ENCODE data around the gene LRRC8A. TPM values are rescaled to one million over a fixed set of nuclear protein-coding genes. Genes with fewer than 3 reads are reported as not detected.
"Not testable (repeated sequence)": the region's sequence is repeated elsewhere in the genome, so short reads cannot be mapped to it uniquely, and the experiment has no call there.

The LRRC8A gene
- total RNA-seq, 2 donors from 2014 or later = 45.3 to 65.9 TPM

DNA sequence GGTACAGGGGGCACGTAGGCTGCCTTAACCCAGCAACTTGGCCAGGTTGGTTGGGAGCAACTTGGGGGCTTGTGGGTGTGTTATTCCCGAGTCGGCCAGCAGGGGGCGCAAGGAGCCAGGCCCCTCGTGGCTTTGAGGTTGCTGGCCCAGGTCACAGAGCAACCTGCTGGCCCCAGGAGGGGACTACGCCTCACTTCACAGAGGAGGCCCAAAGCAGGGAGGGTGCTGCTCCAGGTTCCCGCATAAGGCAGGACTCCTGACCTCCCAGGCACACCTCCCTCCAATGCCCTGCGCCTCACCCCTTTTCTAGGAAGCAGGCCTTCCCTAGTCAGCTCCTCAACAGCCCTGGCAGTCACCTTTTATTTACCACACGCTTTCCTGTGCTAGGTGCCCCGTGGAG, 18.3 kb upstream of the LRRC8A start:
- TF ChIP-seq CTCF (IDR thresholded peaks at IDR 0.05) = peak; percentile 95 to 100
- Histone ChIP-seq H3K4me3 (no peak overlapping the region), H3K27ac (no peak overlapping the region), H3K9me3 (no peaks in the 10 kb centered on the region), H3K4me1 (no peaks in the 10 kb centered on the region), H3K36me3 (no peaks in the 10 kb centered on the region), H3K27me3 (no peaks in the 10 kb centered on the region)
- peak; percentile 78 for DNase-seq (ENCODE audit: low spot score)

DNA sequence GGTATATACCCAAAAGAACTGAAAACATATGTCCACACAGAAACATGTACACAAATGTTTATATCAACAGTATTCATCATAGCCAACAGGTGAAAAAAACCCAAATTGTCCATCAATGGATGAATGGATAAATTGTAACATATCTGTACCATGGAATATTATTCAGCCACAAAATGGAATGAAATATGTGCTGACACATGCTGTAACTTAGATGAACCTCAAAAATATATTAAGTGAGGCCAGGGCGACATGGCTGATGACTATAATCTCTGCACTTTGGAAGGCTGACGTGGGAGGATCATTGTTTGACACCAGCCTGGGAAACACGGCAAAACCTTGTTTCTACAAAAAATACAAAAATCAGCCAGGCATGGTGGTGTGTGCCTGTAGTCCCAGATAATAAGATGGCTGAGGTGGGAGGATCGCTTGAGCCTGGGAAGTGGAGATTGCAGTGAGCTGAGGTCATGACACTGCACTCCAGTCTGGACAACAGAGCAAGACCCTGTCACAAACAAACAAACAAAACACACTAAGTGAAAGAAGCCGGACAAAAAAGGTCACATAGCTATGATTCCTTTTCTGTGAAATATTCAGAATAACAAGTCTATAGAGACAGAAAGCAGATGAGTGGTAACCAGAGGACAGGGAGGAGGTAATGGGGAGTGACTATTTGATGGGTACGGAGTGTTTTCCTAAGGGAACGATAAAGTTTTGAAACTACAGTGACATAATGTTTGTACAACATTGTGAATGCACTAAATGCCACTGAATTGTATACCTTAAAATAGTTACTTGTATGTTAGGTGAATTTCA, 11.6 kb upstream of the LRRC8A start:
- Histone ChIP-seq H3K9me3 (no peaks in the 10 kb centered on the region), H3K4me3 (no peak overlapping the region), H3K36me3 (peaks cover 14% of the 10 kb centered on the region), H3K27me3 (no peaks in the 10 kb centered on the region), H3K27ac (no peak overlapping the region), H3K4me1 (no peaks in the 10 kb centered on the region)
- no peak for DNase-seq (ENCODE audit: low spot score)
- no peak for TF ChIP-seq CTCF (IDR thresholded peaks at IDR 0.05)

DNA sequence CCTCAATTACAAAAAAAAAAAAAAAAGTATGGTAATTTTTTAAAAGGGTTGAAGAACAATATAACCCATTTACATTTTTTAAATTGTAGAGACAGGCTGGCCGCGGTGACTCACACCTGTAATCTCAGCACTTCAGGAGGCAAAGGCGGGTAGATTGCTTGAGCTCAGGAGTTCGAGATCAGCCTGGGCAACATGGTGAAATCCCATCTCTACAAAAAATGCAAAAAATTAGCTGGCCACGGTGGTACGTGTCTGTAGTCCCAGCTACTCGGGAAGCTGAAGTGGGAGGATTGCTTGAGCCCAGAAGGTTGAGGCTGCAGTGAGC, 11.0 kb upstream of the LRRC8A start:
- not testable (repeated sequence) for H3K4me1 ChIP-seq; H3K27me3 ChIP-seq; DNase-seq (ENCODE audit: low spot score); H3K9me3 ChIP-seq; H3K4me3 ChIP-seq; H3K27ac ChIP-seq
- H3K36me3 ChIP-seq = peaks cover 14% of the 10 kb centered on the region

DNA sequence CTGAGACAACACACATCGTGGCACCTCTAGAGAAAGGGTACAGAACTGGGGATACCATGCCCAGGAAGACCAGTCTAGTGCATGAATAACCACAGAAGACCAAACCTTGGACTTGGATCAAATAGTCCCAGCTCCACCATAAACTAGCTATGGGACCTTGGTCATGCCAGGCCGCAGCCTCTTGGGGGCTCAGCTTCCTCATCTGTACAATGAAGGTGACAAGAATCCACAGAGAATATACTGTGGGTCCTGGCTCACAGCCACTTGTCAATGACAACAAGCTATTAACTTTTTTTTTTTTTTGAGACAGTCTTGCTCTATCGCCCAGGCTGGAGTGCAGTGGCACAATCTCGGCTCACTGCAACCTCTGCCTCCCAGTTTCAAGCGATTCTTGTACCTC, 4.1 kb upstream of the LRRC8A start:
- H3K4me1 ChIP-seq = peaks cover 0 to 43% of the 10 kb centered on the region in 2 donors
- TF ChIP-seq CTCF (IDR thresholded peaks at IDR 0.05) = no peak
- no peak overlapping the region for H3K4me3 ChIP-seq
- no peaks in the 10 kb centered on the region for H3K27me3 ChIP-seq
- peak overlapping the region; percentile 97 to 98 for H3K27ac ChIP-seq
- no peak for DNase-seq (ENCODE audit: low spot score)
- no peaks in the 10 kb centered on the region for H3K9me3 ChIP-seq
- H3K36me3 ChIP-seq = no peaks in the 10 kb centered on the region

DNA sequence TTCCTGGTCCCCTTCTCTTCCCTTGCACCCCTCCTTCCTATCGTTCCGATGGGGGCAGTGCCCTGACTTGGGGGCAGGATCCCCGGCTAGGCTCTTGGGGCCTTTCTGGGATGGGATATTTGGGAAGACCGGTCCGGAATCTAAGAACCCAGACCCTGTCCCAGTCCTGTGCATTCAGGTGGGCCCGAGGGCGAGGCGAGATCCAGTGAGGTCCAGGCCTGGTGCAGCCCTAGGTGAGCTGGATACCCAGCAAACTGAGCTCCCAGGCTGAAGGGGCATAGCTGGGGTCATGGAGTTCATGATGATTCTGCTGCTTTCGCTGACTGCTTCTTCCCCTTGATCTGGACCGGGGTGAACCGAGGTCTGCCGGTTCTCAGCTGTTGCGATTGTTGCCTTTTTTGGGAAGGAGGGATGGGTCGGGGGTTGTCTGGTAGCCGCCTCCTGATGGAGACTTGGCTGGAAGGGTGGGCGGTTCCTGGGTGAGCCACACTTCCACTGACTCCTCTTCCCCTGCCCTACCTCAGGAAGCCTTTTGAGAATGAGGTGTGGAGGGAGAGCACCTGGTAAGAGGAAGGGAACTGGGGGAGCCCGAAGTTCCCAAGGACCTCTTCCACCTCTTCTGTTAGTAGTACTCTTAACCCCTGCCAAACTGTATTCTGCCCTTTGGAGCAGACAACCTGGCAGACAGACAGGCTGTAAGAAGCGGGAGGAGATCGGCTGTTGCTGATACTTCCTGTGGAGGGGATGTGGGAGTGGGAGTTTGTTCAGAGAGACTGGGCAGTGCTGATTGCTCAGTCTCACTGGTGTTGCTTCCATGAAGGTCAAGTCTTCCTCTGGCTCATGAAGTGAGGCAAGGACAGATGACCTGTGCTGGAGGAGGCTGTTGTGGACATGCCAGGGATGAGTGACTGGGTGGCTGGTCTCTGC, 1.0 kb downstream of the LRRC8A start:
- H3K27me3 ChIP-seq = no peaks in the 10 kb centered on the region
- H3K4me3 ChIP-seq = peak overlapping the region; percentile 88 to 98
- no peak for TF ChIP-seq CTCF (IDR thresholded peaks at IDR 0.05)
- no peak for DNase-seq (ENCODE audit: low spot score)
- peak overlapping the region; percentile 97 to 98 for H3K27ac ChIP-seq
- H3K4me1 ChIP-seq = peaks cover 0 to 80% of the 10 kb centered on the region in 2 donors
- no peaks in the 10 kb centered on the region for H3K9me3 ChIP-seq
- peaks cover 24% of the 10 kb centered on the region for H3K36me3 ChIP-seq

- peak overlapping the region in 1 of 2 donors; percentile 88 for H3K4me3 ChIP-seq
- peaks cover 34% of the 10 kb centered on the region for H3K36me3 ChIP-seq
- DNase-seq (ENCODE audit: low spot score) = no peak
- H3K27ac ChIP-seq = peak overlapping the region; percentile 97 to 98
- H3K4me1 ChIP-seq = peaks cover 0 to 80% of the 10 kb centered on the region in 2 donors
- H3K27me3 ChIP-seq = no peaks in the 10 kb centered on the region
- TF ChIP-seq CTCF (IDR thresholded peaks at IDR 0.05) = no peak
- H3K9me3 ChIP-seq = no peaks in the 10 kb centered on the region
These were observed 2.2 kb downstream of the LRRC8A start for GRCh38 chr9:128884164-128884563.
